CD14-positive monocyte (primary cell): Measurements from ENCODE around the gene S100A10. TPM values are rescaled to one million over a fixed set of nuclear protein-coding genes. Genes with fewer than 3 reads are reported as not detected.

Experiments
- DNase-seq, 3 donors: peaks; one replicate each; pipeline ENCODE4 v3.0.0-alpha.2; 2011 to 2022
- H2AFZ ChIP-seq: 2 replicates; pipeline ENCODE4 v1.6.0; 2012; ENCODE audit warnings: mild to moderate bottlenecking, low read depth, low read length, inconsistent platforms; ENCODE audit not compliant: insufficient read depth, poor library complexity, severe bottlenecking
- H3K27ac ChIP-seq, 2 donors: 1 replicate in 1 of 2; 2 replicates in 1 of 2; pipeline ENCODE4 v1.5.1; 2012 to 2013; ENCODE audit warnings: low read length in 2 of 2, control low read depth in 1 of 2, inconsistent platforms in 1 of 2, low read depth in 1 of 2, mild to moderate bottlenecking in 1 of 2
- H3K27me3 ChIP-seq, 2 donors: one replicate each; pipeline versions ENCODE4 v1.6.0 to v1.6.1; 2011 to 2013; ENCODE audit warnings: low read length in 2 of 2; ENCODE audit not compliant: control insufficient read depth in 2 of 2, insufficient read depth in 2 of 2
- H3K36me3 ChIP-seq, 2 donors: replicated peaks in 1 of 2; 1 replicate in 1 of 2; 2 replicates in 1 of 2; pipeline versions ENCODE4 v1.5.1 to v1.6.1; 2012 to 2013; ENCODE audit warnings: low read length in 2 of 2, control low read depth in 1 of 2, inconsistent platforms in 1 of 2, mild to moderate bottlenecking in 1 of 2; ENCODE audit not compliant: insufficient read depth in 2 of 2, control insufficient read depth in 1 of 2
- H3K4me1 ChIP-seq, 2 donors: 1 replicate in 1 of 2; 2 replicates in 1 of 2; pipeline versions ENCODE4 v1.5.1 to v1.6.1; 2012 to 2013; ENCODE audit warnings: low read length in 2 of 2, control low read depth in 1 of 2, inconsistent platforms in 1 of 2, mild to moderate bottlenecking in 1 of 2, moderate library complexity in 1 of 2; ENCODE audit not compliant: insufficient read depth in 2 of 2, control insufficient read depth in 1 of 2
- H3K4me2 ChIP-seq: replicated peaks from 2 replicates; pipeline ENCODE3; 2012; ENCODE audit warnings: low read length, moderate library complexity, mild to moderate bottlenecking; ENCODE audit not compliant: poor library complexity, severe bottlenecking; ENCODE audit errors: extremely low read depth
- H3K4me3 ChIP-seq, 3 experiments: fragments of 200-600 bp in 1 of 3; sonication (generic) in 1 of 3; replicated peaks in 1 of 3; 1 replicate in 2 of 3; 2 replicates in 1 of 3; pipeline ENCODE4 v1.5.1; 2011 to 2013; ENCODE audit warnings: low read length in 3 of 3, mild to moderate bottlenecking in 3 of 3, control low read depth in 2 of 3, low read depth in 2 of 3, inconsistent platforms in 1 of 3, moderate library complexity in 1 of 3
- H3K79me2 ChIP-seq: 2 replicates; pipeline ENCODE4 v1.6.0; 2012; ENCODE audit warnings: mild to moderate bottlenecking, control low read depth, inconsistent platforms, low read length, moderate library complexity; ENCODE audit not compliant: insufficient read depth
- H3K9ac ChIP-seq: 2 replicates; pipeline ENCODE4 v1.6.0; 2017; ENCODE audit warnings: low read length, mild to moderate bottlenecking; ENCODE audit not compliant: insufficient read depth, poor library complexity, severe bottlenecking
- H3K9me3 ChIP-seq, 2 donors: replicated peaks in 1 of 2; 1 replicate in 1 of 2; 2 replicates in 1 of 2; pipeline versions ENCODE4 v1.5.1 to v1.6.1; 2012 to 2013; ENCODE audit warnings: low read length in 2 of 2, control low read depth in 1 of 2; ENCODE audit not compliant: control insufficient read depth in 1 of 2, insufficient read depth in 1 of 2
- H4K20me1 ChIP-seq: 2 replicates; pipeline ENCODE4 v1.6.0; 2012; ENCODE audit warnings: mild to moderate bottlenecking, low read length, control low read depth, moderate library complexity; ENCODE audit not compliant: insufficient read depth
- H3K27ac Mint-ChIP-seq, 7 donors: one replicate each; pipeline ENCODE4 v1.8.0; 2020; ENCODE audit warnings: mild to moderate bottlenecking in 7 of 7, mixed read lengths in 7 of 7, moderate library complexity in 6 of 7, inconsistent platforms in 2 of 7
- H3K27me3 Mint-ChIP-seq, 3 donors: one replicate each; pipeline ENCODE4 v1.8.0; 2021 to 2022; ENCODE audit warnings: low read depth in 3 of 3, mild to moderate bottlenecking in 3 of 3, mixed read lengths in 3 of 3, moderate library complexity in 3 of 3, inconsistent platforms in 1 of 3
- H3K36me3 Mint-ChIP-seq, 2 donors: one replicate each; pipeline ENCODE4 v1.8.0; 2020; ENCODE audit warnings: mixed read lengths in 2 of 2, inconsistent platforms in 1 of 2, mild to moderate bottlenecking in 1 of 2
- H3K4me1 Mint-ChIP-seq: one replicate; pipeline ENCODE4 v1.8.0; 2020; ENCODE audit warnings: mild to moderate bottlenecking, mixed read lengths
- H3K4me3 Mint-ChIP-seq, 2 donors: one replicate each; pipeline ENCODE4 v1.8.0; 2020; ENCODE audit warnings: mild to moderate bottlenecking in 2 of 2, mixed read lengths in 2 of 2, moderate library complexity in 1 of 2
- H3K9me3 Mint-ChIP-seq, 7 donors: one replicate each; pipeline ENCODE4 v1.8.0; 2020 to 2022; ENCODE audit warnings: mixed read lengths in 7 of 7, mild to moderate bottlenecking in 6 of 7, moderate library complexity in 6 of 7, inconsistent platforms in 2 of 7
- CTCF ChIP-seq: fragments of 200-600 bp; IDR thresholded peaks from one replicate; pipeline ENCODE4 v1.8.0; 2022; ENCODE audit warnings: antibody characterized with exemption, mild to moderate bottlenecking
- WGBS: methylation state at CpG from one replicate; pipeline ENCODE4 v1.1.5; 2013; ENCODE audit warnings: missing lambda C conversion rate; ENCODE audit not compliant: insufficient coverage; 5-methylcytosine and 5-hydroxymethylcytosine counted together
- intact Hi-C, 2 donors: fragments of 100-400 bp; cut with micrococcal nuclease; formaldehyde crosslinking; loops; one replicate each; pipeline versions ENCODE4 v1.15.0 to v1.15.1; 2023
- polyA plus RNA-seq, 3 donors: library from polyadenylated mRNA; depleted of rRNA in 1 of 3; unstranded in 2 of 3; stranded (reverse) in 1 of 3; fragments of 300-500 nt in 2 of 3; fragments of >200 nt in 1 of 3; fragmentation: Illumina TruSeq in 2 of 3; gene quantifications; 1 replicate in 2 of 3; 2 replicates in 1 of 3; pipeline ENCODE4 v1.2.3, GENCODE V29; 2012 to 2021

S100A10 gene
- polyA plus RNA-seq, 3 donors, result 422 to 2,138 (median 2,129) TPM

- Histone ChIP-seq H2AFZ (no peak overlapping the region), H3K4me1 (peaks cover 72 to 76% of the 10 kb centered on the region in 2 donors), H3K9me3 (no peaks in the 10 kb centered on the region), H3K36me3 (peaks cover 9 to 22% of the 10 kb centered on the region in 2 donors), H3K79me2 (peaks cover 89% of the 10 kb centered on the region), H3K9ac (peak overlapping the region; percentile 100), H3K27me3 (no peaks in the 10 kb centered on the region), H4K20me1 (peaks cover 74% of the 10 kb centered on the region), H3K4me2 (peak overlapping the region; percentile 87), H3K4me3 (peak overlapping the region; percentile 1 to 94 (median 17)), H3K27ac (peak overlapping the region; percentile 84 to 100)
- no peak for DNase-seq
- WGBS, result 79% methylated on average over 4 of the region's 5 CpGs
- Mint-ChIP-seq H3K36me3 (peaks cover 41 to 52% of the 10 kb centered on the region in 2 donors), H3K27ac (peak overlapping the region; percentile 94 to 99 (median 98)), H3K9me3 (peaks cover 0 to 3% (median 0%) of the 10 kb centered on the region in 7 donors), H3K27me3 (peaks cover 0 to 4% (median 3%) of the 10 kb centered on the region in 3 donors), H3K4me3 (peak overlapping the region; percentile 79 to 98), H3K4me1 (peaks cover 76% of the 10 kb centered on the region)
- no peak for TF ChIP-seq CTCF
- intact Hi-C loops, result loop anchor here (5.0 to 10.0 kb wide), 2 partner anchors 47 to 375 kb away; partner anchors contain the start of genes S100A11 (in 2 of the 2) and SNX27 (in 1 of the 2)
Observed at GRCh38 chr1:151990058-151990855, 3.4 kb downstream of the S100A10 start.

DNA sequence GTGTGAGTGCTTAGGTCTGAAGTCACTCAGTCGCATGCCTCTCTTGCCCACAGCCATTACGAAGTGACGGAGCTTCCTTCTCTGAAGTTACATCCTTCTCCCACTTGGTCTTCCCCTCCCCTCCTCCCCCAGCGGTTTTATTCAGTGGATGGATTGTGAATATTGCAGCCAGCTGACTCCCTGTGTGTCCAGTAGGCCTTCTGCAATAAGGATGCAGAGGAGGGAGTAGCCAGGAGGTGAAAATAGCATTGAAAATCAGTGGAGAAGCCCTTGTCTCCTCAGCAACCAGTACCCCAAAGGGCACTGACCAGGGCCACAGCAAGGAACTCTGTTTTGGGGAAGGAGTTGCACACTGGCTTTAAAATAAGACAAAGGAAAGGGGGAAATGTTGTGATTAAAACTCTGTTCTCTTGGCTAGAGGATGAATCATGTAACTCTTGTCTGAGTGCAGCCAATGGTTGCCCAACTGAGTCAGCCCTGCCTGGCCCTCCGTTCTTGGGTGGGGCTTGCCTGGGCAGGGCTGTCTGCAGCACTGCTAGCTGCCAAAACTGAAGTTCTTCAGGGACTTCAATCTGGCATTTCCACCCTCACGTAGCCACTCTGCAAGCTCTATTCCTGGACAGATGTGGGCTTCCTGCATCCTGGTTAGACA, 4.3 kb downstream of the S100A10 start:
- H3K27ac Mint-ChIP-seq, result peak overlapping the region; percentile 94 to 99 (median 98)
- Histone ChIP-seq H3K27me3 (no peaks in the 10 kb centered on the region), H3K79me2 (peaks cover 97% of the 10 kb centered on the region), H3K9me3 (no peaks in the 10 kb centered on the region), H4K20me1 (peaks cover 83% of the 10 kb centered on the region), H3K4me3 (peak overlapping the region; percentile 10 to 94 (median 28)), H3K4me1 (peaks cover 79 to 80% of the 10 kb centered on the region in 2 donors), H2AFZ (no peak overlapping the region), H3K4me2 (peak overlapping the region; percentile 87), H3K27ac (peak overlapping the region; percentile 84 to 100), H3K9ac (peak overlapping the region; percentile 100), H3K36me3 (peaks cover 18 to 31% of the 10 kb centered on the region in 2 donors)
- peaks cover 0 to 3% (median 0%) of the 10 kb centered on the region in 3 donors for H3K27me3 Mint-ChIP-seq
- H3K4me3 Mint-ChIP-seq, result peak overlapping the region; percentile 66 to 79
- peaks cover 50 to 61% of the 10 kb centered on the region in 2 donors for H3K36me3 Mint-ChIP-seq
- peaks cover 0 to 3% (median 0%) of the 10 kb centered on the region in 7 donors for H3K9me3 Mint-ChIP-seq
- intact Hi-C loops, result no loop called here
- peaks cover 81% of the 10 kb centered on the region for H3K4me1 Mint-ChIP-seq
- 0% methylated on average over 1 of the region's 6 CpGs for WGBS
- peak; percentile 91 to 98 (median 95) for DNase-seq
- no peak for TF ChIP-seq CTCF
